Amygdala (tissue), 56 donors: ENCODE results near the gene TRNAU1AP.
"Not testable (repeated sequence)": the region's sequence is repeated elsewhere in the genome, so short reads cannot be mapped to it uniquely, and the experiment has no call there.

ENCODE experiments used
- DNase-seq, 56 donors: peaks; one replicate each; lab custom pipeline; 2025; lab: John Stamatoyannopoulos, UW

The TRNAU1AP gene

DNA sequence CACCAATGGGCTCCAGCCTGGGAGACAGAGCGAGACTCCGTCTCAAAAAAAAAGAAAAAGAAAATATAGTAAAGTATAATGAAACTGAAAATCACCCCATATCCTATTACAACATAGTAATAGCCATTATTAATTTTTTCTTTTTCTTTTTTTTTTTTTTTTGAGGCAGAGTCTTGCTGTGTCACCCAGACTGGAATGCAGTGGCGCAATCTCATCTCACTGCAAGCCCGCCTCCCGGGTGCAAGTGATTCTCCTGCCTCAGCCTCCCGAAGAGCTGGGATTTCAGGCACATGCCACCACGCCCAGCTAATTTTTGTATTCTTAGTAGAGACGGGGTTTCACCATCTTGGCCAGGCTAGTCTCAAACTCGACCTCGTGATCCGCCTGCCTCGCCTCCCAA, 20.0 kb downstream of the TRNAU1AP start:
- not testable (repeated sequence) for DNase-seq

DNA sequence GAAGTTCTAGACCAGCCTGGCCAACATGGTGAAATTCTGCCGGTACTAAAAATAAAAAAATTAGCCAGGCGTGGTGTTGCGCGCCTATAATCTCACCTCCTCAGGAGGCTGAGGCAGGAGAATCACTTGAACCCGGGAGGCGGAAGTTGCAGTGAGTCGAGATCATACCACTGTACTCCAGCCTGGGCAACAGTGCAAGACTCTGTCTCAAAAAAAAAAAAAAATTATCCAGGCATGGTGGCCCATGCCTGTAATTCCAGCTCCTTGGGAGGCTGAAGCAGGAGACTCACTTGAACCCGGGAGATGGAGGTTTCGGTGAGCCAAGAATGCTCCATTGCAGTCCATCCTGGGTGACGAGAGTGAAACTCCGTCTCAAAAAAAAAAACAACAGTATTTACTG, 20.7 kb downstream of the TRNAU1AP start:
- DNase-seq, result no peak

DNA sequence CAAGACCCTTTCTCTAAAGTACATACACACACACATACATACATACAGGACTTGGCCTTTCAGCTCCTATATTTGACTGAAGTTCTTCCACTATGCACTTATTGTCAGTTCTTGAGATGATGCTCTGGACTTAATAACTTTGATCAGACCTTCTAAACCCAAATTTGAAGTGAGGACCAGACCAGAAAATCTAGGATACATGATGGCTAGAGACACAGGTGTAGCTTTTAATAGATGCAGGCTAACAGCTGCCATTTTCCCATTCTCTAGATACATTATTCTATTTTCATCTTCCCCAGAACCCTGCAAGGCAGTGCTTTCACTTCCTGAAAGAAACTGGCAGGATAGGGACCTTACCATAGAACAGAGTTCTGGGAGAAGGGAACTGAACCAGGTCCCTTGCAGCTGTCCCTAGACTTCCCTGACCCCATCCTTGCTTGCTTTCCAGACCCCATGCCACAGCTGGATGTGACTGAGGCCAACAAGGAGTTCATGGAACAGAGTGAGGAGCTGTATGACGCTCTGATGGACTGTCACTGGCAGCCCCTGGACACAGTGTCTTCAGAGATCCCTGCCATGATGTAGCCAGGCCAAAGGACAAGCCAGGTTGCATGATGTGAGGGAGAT, 24.3 kb downstream of the TRNAU1AP start:
- no peak for DNase-seq

DNA sequence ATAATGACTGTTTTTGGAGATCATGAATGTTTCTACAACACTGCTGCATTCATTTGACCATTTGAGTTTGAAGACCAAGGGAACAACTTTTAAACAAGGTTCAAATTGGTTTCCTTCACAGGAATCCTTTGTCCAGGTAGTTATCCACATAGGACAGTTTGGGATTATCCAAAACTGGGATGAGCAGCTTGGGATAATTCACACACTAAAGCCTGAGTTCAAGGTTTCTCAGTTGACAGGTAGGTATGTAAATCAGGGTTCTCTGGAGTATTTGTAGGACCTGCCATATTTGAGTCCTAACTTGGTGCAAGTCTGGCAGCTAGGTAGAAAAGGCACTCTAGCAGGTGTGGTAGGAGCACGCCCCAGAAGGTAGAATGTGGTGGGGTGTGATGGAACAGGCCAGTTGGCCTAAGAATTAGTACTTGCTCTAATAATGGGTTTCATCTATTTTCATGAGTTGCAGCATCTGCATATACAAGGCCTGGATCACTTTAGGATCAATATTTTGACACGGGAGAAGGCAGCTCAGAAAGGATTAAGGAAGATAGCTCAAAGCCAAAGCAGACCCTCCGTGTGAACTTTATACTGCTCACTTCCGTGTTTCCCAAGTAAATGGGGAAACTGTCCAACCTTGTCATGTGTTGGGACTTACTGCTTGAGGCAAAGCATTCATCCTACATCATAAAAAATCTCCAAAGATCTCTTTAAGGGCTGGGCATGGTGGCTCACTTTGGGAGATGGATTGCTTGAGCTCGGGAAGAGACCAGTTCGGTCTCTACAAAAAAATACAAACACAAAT, 25.1 kb downstream of the TRNAU1AP start:
- no peak for DNase-seq

DNA sequence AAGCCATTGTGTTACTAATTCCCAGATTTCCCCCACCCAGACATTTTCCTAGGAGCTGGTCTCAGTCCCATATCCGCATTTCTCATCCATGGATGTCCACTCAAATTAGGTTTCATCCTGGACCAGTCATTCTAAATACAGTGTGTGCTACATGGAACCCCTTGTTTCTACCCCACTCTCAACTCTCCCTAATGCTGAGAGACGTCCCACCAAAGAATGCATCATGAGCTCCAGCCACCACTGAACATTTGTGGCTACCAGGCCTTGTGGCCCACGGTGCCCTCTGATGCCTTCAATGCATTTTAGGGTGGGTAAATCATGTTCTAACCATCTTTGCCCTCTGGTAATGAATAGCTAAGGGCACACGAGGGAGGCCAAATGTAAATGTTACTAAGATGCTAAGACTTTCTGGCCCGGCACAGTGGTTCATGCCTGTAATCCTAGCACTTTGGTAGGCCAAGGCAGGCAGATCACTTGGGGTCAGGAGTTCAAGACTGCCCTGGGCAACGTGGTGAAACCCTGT, 25.9 kb downstream of the TRNAU1AP start:
- DNase-seq, result no peak

DNA sequence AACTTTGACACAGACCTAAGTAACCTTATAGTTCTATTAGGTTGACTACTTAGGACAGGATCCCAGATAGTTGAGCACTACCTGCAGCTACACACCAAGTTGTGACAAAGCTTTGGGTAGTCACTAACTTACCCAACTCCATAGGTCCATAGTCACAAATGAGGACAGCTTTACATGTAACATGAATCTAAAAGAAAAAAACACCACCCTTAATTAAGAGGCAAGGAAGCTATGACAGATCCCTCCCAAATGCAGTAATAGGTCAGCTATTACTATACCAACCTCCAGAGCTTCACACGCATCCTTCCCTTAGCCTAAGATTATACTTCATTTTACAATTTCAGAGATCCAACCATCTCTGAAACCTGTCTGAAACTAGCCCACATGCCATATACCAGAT, 26.5 kb downstream of the TRNAU1AP start:
- no peak for DNase-seq

DNA sequence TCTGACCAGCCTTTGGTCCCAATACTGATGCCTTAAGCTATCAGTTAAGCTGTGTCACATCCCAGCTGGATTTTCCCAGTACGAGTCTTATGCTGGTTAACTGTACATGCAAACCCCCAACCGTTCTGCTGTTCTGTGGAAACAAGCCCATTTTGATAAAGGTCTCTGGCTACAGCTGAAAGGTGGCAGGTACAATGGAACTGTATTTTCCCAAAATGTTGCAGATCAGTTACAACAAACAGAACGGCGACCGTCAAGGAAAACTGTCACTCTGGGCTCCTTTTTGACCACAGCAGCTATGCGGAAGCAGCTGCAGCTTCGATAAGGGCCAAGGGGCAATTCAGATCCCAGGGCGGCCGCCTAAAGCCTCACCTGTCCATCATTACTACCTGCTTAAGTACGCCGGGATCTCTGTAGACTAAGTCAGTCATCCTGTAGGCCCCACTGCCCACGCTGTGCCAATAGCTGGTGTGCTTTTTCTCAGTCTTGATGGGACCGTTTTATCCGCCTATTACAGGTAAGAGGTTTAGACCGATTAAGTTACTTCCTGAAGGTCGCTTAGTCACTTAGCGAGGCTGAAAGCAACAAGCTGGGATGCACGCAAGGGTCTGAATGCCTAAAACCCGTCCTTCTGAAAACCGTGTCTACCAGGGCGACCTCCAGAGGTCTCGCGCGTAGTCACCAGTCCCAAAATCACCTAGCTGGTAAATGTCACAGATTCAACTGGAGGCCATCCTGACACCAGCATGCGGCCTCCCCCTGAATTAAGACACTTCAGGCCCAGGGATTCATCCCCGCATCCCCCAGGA, 28.0 kb downstream of the TRNAU1AP start:
- peak in 15 of 56 donors; percentile 17 to 66 (median 47) for DNase-seq

DNA sequence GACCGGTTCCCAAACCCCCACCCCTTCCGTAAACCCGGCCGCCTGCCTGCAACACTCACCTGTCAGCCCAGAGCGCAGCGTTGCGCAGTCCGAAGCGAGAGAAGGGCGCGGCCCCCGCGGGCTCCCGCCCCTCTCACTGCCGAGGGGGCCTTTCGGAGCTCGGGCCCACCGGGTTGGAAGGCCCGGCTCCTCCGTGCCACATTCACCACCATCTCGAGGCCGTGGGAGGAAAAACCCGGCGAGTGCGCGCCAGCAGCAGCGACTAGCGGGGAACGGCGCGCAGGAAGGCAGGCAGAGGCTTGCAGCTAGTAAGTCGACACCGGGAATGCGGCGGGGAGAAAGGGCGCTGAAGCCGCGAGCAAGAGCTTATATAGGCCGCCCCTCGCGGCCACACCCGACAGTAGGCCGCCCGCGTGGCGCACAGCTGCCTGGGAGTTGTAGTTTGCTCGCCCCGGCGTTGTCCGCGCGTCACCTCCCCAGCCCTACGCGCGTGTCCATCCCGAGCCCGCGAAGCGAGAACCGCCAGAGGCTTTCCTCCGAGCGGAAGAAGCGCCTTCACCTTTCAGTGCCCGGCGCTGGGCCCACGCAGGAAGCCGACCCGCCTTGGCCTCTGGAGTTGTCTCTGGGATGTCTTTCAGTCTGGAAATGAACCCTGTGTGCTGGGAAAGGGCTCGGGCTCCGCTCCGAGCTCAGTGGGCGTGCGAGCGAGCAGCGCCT, 28.8 kb downstream of the TRNAU1AP start:
- DNase-seq, result peak; percentile 34 to 97 (median 89)

DNA sequence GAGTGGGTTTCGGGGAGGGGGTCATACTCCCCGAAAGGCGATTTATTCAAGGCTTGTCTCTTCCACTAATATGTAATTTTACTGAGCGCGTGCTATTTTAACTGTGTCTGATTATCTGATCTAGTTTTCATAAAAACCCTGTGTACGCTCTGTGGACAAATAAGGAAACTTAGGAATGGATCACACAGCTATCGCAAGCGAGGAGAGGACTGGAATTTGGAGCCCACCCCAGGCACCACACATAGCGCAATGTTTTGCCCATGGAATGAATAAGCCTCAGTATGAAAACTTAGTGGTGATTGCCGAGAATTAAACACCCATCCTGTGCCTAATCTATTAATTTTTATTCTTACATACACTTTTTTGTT, 29.3 kb downstream of the TRNAU1AP start:
- DNase-seq, result no peak

DNA sequence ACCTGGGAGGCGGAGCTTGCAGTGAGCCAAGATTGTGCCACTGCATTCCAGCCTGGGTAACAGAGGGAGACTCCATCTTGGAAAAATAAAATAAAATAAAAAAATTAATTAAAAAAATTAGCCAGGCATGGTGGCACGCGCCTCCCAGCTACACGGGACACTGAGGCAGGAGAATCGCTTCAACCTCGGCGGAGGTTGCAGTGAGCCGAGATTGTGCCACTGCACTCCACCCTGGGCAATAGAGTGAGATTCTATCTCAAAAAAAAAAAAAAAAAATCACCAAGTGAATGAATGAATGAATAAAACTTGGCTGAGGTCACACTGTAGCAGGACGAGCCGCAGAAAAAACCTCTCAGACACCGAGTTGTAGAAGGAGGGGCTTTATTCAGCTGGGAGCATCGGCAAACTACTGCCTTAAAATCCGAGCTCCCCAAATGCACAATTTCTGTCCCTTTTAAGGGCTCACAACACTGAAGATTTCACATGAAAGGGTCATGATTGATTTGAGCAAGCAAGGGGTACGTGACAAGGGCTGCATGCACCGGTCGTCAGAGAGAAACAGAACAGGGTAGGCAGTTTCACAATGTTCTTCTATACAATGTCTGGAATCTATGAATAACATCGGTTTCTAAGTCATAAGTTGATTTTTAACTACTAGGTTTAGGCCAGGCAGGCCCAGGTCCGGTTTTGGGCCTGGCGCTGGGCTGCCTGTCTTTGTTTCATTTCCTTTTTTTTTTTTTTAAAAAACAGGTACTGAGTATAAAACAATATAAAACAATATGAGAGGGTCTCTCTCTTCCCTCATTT, 33.9 kb downstream of the TRNAU1AP start:
- DNase-seq, result not testable (repeated sequence)

DNA sequence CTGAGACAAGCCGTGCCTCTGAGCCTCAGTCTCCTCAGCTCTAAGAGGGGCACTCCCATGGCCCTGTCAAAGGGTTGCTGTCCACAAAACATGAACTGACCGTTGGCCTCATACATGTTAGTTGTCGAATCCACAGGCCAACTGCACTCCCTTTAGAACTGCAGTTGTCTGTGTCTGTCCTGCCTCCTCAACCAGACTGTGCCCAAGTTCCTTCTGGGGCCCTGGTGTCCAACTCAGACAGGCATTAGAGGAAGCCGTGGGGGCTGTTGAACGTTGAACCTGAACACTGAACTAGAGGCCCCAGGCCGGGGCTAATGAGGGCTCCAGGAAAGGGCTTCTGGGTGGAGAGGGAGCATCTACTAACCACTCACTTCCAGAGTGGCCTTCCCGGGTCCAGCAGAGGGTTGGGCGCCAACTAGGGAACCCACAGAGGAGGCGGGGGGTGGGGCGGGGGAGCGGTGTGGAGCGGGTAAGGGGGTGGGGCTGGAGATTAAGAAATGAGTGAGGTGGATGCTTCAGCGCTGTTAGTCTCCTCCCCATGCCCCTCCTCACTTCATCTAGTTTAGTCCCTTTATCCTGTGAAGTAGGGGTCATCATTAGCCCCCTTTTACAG, 38.9 kb downstream of the TRNAU1AP start, which contains the start of gene RAB42:
TSS of gene RAB42 (plus strand) at position 558 of the 613 bp plus-strand sequence. CDS start 247 bp downstream, outside the sequence.
- peak in 1 of 56 donors; percentile 9 for DNase-seq

DNA sequence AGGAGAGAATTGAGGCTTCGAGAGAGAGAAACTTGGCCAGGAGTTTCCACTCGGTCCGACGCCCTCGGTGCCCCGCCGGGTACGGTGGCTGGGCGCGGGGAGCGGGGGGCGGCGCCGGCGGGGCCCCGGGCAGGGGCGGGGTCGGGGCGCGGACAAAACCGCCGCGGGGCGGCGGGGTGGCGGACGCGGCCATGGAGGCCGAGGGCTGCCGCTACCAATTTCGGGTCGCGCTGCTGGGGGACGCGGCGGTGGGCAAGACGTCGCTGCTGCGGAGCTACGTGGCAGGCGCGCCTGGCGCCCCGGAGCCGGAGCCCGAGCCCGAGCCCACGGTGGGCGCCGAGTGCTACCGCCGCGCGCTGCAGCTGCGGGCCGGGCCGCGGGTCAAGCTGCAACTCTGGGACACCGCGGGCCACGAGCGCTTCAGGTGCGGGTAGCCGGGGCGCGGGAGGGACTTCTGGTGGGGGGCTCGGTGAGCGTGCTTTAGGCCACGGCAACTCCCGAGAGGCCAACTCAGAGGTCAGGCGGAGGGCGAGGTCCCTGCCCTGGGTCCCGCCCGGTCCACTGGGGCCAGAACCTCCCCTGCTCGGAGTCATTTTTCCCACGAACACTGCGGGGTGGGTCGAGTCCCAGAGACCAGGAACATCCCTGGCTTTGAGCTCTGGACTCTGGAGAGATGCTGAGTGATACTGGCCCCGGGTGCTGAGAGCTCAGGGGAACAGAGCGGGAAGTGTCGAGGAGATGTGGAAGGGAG, 39.6 kb downstream of the TRNAU1AP start:
- DNase-seq, result no peak

DNA sequence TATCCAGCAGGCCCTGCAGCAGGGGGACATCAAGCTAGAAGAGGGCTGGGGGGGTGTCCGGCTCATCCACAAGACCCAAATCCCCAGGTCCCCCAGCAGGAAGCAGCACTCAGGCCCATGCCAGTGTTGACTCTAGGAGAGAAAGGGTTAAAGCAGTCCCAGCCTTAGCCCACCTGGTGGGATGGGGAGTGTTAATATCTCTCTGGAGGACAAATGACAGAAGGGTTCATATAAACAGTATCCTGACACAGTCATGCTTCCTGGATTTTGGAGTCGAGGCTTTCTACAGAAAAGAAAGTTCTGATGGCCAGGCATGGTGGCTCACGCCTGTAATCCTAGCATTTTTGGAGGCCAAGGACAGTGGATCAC, 41.1 kb downstream of the TRNAU1AP start:
- not testable (repeated sequence) for DNase-seq

DNA sequence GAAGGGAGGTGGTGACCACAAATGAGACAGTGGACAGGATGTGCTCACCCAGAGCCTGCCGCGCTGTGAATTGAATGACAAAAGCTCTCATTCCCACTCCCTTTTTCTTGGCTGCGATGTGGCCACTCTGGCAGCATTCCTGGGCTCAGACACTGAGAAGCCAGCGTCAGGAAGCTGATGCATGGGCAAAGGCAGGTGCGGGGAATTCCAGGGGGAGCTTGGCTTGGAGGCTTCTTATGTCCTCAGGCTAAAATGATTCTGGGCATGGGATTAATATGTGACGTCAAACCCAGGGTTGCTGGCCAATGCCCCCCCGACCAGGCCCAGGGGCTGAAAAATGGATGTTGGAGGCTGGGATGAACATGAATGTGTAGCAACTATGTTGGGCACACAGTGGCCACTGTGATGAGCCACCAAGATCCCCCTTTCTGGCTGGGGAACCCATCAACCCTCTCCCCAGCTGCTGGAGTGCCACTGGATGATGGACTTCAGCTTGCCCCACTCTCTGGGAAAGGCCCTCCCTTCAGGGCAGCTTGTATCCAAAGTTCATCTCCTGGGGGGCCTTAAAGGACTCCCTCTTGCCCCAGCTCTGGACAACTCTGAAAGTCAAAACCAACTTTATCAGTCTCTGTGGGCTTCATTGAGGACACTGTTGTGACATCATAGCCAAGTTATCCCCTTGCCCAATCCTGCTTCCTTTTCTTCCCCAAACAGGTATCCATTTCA, 42.0 kb downstream of the TRNAU1AP start:
- DNase-seq, result peak in 11 of 56 donors; percentile 5 to 33 (median 13)

DNA sequence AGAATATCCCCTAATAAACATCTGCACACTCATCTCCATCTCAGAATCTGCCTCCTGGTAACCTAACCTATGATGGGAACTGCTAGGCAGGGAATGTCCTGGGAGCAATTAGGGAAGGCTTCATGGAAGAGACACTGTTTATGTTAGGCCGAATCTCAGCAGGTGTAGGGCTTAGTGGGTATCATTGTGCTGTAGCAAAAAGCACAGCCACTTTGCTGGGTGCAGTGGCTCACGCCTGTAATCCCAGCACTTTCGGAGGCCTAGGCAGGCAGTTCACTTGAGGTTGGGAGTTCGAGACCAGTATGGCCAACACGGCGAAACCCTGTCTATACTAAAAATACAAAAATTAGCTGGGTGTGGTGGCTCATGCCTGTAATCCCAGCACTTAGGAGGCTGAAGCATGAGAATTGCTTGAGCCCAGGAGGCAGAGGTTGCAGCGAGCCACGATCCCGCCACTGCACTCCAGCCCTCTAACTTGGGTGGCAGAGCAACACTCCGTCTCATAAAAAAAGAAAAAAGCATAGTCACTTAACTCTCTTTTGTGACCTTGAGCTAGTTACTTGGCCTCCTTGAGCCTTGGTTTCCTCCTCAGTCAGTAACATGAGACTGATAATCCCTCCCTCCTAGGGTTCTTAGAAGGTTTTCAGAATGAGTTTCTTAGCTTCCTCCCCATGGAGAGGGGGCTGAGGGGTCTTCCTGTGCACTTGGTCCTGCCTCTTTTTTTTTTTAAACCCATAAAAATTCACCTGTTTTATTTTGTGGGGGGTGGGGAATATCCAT, 42.7 kb downstream of the TRNAU1AP start:
- no peak for DNase-seq

DNA sequence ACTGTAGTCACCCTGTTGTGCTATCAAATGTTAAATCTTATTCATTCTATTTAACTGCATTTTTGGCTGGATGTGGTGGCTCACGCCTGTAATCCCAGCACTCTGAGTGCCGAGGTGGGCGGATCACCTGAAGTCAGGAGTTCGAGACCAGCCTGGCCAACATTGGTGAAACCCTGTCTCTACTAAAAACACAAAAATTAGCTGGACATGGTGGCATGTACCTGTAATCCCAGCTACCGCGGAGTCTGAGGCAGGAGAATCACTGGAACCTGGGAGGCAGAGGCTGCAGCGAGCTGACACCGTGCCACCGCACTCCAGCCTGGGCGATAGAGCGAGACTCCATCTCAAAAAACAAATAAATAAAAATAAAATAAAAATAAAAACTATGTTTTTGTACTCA, 43.4 kb downstream of the TRNAU1AP start:
- DNase-seq, result not testable (repeated sequence)

DNA sequence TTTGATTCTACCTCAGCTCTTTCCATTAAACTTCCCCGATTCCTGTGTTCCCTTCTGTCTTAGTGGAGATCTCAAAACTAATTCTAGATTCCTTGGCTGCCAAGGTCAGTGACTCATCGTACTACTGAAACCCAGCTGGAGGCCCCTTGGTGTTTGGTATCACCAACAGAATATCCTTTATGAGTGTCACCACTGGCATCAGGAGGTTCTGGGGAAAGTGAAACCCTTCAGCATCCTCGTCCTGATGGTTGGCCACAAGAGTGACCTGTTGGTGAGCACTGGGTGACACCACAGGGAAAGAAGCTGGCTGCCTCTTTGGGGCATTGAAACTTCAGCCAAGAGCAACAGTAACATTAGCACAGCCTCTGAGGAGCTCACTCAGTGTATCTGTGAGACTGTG, 48.8 kb downstream of the TRNAU1AP start:
- no peak for DNase-seq
